ENCODE measurements around the gene ZDHHC11B.
"Not testable (repeated sequence)": the region's sequence is repeated elsewhere in the genome, so short reads cannot be mapped to it uniquely, and the experiment has no call there.

- TF ChIP-seq CTCF, MAX (IDR thresholded peaks at IDR 0.05; ENCODE audit: low read depth, low read length): not testable (repeated sequence)
Observed at GRCh38 chr5:732754-733454, 51.6 kb downstream of the ZDHHC11B start.

Measured in NB4 (cell line).